Measurements from ENCODE around the gene COG6. TPM values are rescaled to one million over a fixed set of nuclear protein-coding genes. Genes with fewer than 3 reads are reported as not detected.

COG6 gene
- polyA plus RNA-seq, 1 of the 3 experiments (the other 2 are of a cell fraction): 13.1 TPM

DNA sequence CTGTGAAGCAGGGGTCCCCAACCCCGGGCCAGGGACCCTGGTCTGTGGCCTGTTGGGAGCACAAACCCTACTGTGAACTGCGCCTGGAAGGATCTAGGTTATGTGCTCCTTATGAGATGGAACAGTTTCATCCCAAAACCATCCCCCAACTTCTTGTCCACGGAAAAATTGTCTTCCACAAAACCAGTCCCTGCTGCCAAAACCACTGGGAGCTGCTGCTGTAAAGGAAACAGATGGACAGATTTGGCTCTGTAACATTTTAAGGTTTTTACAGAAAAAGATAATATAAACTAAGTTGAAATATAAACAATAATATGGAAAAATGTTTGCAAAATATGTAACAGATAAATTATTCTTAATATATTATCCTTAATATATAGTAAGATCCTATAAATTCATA, 73.7 kb downstream of the COG6 start:
- DNase-seq: no peak
- Histone ChIP-seq H3K79me2 (ENCODE audit: insufficient read depth) (no peaks in the 10 kb centered on the region), H3K36me3 (replicated peaks in 1 of 2; ENCODE audit: control insufficient read depth in 1 of 2, insufficient read depth in 2 of 2, low read length in 1 of 2) (peaks cover 52 to 65% of the 10 kb centered on the region in 2 experiments), H3K4me2 (no peak overlapping the region), H3K27me3 (ENCODE audit: insufficient read depth) (no peaks in the 10 kb centered on the region), H3K27ac (ENCODE audit: low read depth in 2 of 2, low read length in 1 of 2) (no peak overlapping the region), H3K9me2 (no peaks in the 10 kb centered on the region), H3K9ac (no peak overlapping the region), H3K9me3 (no peaks in the 10 kb centered on the region), H3K4me1 (ENCODE audit: control insufficient read depth in 1 of 2, insufficient read depth in 2 of 2, low read depth in 1 of 2, low read length in 1 of 2) (no peaks in the 10 kb centered on the region), H2AFZ (ENCODE audit: low read depth) (no peak overlapping the region), H3K4me3 (ENCODE audit: low read depth in 2 of 2, low read length in 1 of 2) (no peak overlapping the region), H3F3A (replicated peaks; ENCODE audit: insufficient read depth) (no peaks in the 10 kb centered on the region), H4K20me1 (ENCODE audit: insufficient read depth) (no peaks in the 10 kb centered on the region)
- TF ChIP-seq FOSL2 (IDR thresholded peaks at IDR 0.05; ENCODE audit: borderline replicate concordance, low read depth) (no peak), EP300 (IDR thresholded peaks at IDR 0.05; ENCODE audit: borderline replicate concordance in 1 of 2, low read depth in 1 of 2, low read length in 1 of 2) (no peak), TEAD4 (IDR thresholded peaks at IDR 0.05; ENCODE audit: borderline replicate concordance, insufficient read depth) (no peak), GABPA (IDR thresholded peaks at IDR 0.05; ENCODE audit: low read depth) (no peak), NFIC (IDR thresholded peaks at IDR 0.05; ENCODE audit: borderline replicate concordance) (no peak)
- TF ChIP-seq, protein P1, sequence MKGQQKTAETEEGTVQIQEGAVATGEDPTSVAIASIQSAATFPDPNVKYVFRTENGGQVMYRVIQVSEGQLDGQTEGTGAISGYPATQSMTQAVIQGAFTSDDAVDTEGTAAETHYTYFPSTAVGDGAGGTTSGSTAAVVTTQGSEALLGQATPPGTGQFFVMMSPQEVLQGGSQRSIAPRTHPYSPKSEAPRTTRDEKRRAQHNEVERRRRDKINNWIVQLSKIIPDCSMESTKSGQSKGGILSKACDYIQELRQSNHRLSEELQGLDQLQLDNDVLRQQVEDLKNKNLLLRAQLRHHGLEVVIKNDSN (IDR thresholded peaks at IDR 0.05; ENCODE audit: borderline replicate concordance, low read depth): no peak
- CTCF ChIA-PET: no interaction called here
- 79% methylated on average over 3 of the region's 3 CpGs for WGBS (ENCODE audit: low lambda C conversion rate)
- POLR2A ChIA-PET: no interaction called here

DNA sequence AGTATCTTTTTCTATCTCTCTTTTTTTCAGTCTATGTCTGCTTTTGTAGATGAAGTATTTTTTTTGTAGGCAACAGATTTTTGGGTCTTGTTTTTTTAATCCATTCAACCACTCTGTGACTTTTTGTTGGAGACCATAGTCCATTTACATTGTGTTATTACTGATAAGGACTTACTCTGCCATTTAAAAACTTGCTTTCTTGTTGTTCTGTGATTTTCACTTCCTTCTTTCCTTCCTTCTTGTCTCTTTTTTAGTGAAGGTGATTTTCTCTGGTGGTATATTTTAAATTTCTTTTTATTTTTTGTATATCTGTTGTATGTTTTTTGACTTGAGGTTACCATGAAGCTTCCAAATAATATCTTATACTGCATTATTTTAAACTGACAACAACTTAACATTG, 79.5 kb downstream of the COG6 start:
- no peak overlapping the region for H2AFZ ChIP-seq (ENCODE audit: low read depth)

More for the DNA sequence above, 79.5 kb downstream of the COG6 start:
- H3K9me3 ChIP-seq: no peaks in the 10 kb centered on the region
- no peaks in the 10 kb centered on the region for H3K9me2 ChIP-seq
- DNase-seq: no peak
- H3K4me2 ChIP-seq: no peak overlapping the region
- no peaks in the 10 kb centered on the region for H3K27me3 ChIP-seq (ENCODE audit: insufficient read depth)
- CTCF ChIA-PET: interaction anchor here (1.3 kb wide), 1 partner anchor 8 kb away, joined by 3 read pairs; no protein-coding TSS in a partner anchor
- no peaks in the 10 kb centered on the region for H3K79me2 ChIP-seq (ENCODE audit: insufficient read depth)
- TF ChIP-seq, protein P1 (IDR thresholded peaks at IDR 0.05; ENCODE audit: borderline replicate concordance, low read depth): no peak
- no peak for TF ChIP-seq MXI1 (IDR thresholded peaks at IDR 0.05; ENCODE audit: low read depth, low read length)
- TF ChIP-seq, protein P2, sequence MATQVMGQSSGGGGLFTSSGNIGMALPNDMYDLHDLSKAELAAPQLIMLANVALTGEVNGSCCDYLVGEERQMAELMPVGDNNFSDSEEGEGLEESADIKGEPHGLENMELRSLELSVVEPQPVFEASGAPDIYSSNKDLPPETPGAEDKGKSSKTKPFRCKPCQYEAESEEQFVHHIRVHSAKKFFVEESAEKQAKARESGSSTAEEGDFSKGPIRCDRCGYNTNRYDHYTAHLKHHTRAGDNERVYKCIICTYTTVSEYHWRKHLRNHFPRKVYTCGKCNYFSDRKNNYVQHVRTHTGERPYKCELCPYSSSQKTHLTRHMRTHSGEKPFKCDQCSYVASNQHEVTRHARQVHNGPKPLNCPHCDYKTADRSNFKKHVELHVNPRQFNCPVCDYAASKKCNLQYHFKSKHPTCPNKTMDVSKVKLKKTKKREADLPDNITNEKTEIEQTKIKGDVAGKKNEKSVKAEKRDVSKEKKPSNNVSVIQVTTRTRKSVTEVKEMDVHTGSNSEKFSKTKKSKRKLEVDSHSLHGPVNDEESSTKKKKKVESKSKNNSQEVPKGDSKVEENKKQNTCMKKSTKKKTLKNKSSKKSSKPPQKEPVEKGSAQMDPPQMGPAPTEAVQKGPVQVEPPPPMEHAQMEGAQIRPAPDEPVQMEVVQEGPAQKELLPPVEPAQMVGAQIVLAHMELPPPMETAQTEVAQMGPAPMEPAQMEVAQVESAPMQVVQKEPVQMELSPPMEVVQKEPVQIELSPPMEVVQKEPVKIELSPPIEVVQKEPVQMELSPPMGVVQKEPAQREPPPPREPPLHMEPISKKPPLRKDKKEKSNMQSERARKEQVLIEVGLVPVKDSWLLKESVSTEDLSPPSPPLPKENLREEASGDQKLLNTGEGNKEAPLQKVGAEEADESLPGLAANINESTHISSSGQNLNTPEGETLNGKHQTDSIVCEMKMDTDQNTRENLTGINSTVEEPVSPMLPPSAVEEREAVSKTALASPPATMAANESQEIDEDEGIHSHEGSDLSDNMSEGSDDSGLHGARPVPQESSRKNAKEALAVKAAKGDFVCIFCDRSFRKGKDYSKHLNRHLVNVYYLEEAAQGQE (IDR thresholded peaks at IDR 0.05; ENCODE audit: low read depth, low read length): no peak
- TF ChIP-seq, protein P3, sequence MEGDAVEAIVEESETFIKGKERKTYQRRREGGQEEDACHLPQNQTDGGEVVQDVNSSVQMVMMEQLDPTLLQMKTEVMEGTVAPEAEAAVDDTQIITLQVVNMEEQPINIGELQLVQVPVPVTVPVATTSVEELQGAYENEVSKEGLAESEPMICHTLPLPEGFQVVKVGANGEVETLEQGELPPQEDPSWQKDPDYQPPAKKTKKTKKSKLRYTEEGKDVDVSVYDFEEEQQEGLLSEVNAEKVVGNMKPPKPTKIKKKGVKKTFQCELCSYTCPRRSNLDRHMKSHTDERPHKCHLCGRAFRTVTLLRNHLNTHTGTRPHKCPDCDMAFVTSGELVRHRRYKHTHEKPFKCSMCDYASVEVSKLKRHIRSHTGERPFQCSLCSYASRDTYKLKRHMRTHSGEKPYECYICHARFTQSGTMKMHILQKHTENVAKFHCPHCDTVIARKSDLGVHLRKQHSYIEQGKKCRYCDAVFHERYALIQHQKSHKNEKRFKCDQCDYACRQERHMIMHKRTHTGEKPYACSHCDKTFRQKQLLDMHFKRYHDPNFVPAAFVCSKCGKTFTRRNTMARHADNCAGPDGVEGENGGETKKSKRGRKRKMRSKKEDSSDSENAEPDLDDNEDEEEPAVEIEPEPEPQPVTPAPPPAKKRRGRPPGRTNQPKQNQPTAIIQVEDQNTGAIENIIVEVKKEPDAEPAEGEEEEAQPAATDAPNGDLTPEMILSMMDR (IDR thresholded peaks at IDR 0.05): no peak
- TF ChIP-seq, protein P4, sequence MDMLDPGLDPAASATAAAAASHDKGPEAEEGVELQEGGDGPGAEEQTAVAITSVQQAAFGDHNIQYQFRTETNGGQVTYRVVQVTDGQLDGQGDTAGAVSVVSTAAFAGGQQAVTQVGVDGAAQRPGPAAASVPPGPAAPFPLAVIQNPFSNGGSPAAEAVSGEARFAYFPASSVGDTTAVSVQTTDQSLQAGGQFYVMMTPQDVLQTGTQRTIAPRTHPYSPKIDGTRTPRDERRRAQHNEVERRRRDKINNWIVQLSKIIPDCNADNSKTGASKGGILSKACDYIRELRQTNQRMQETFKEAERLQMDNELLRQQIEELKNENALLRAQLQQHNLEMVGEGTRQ (IDR thresholded peaks at IDR 0.05; ENCODE audit: borderline replicate concordance, low read depth, low read length): no peak
- no peak for TF ChIP-seq TEAD4 (IDR thresholded peaks at IDR 0.05; ENCODE audit: borderline replicate concordance, insufficient read depth)
- H3K36me3 ChIP-seq (replicated peaks in 1 of 2; ENCODE audit: control insufficient read depth in 1 of 2, insufficient read depth in 2 of 2, low read length in 1 of 2): peaks cover 16 to 40% of the 10 kb centered on the region in 2 experiments
- no peak overlapping the region for H3K4me3 ChIP-seq (ENCODE audit: low read depth in 2 of 2, low read length in 1 of 2)
- POLR2A ChIA-PET: no interaction called here
- no peaks in the 10 kb centered on the region for H4K20me1 ChIP-seq (ENCODE audit: insufficient read depth)
- no peak overlapping the region for H3K27ac ChIP-seq (ENCODE audit: low read depth in 2 of 2, low read length in 1 of 2)
- no peaks in the 10 kb centered on the region for H3F3A ChIP-seq (replicated peaks; ENCODE audit: insufficient read depth)
- no peak overlapping the region for H3K9ac ChIP-seq
- H3K4me1 ChIP-seq (ENCODE audit: control insufficient read depth in 1 of 2, insufficient read depth in 2 of 2, low read depth in 1 of 2, low read length in 1 of 2): no peaks in the 10 kb centered on the region
